ENCODE results near the gene PLOD2.

- TF ChIP-seq FOXJ3 (CRISPR knock-in tag; IDR thresholded peaks at IDR 0.05; ENCODE audit: borderline replicate concordance) (no peak), CTCF (IDR thresholded peaks at IDR 0.05) (no peak), FOXK1 (CRISPR knock-in tag; IDR thresholded peaks at IDR 0.05) (no peak), NFE2L1 (CRISPR knock-in tag; IDR thresholded peaks at IDR 0.05) (no peak), HMGXB4 (CRISPR knock-in tag; IDR thresholded peaks at IDR 0.05) (no peak)
- TF ChIP-seq, protein P1, sequence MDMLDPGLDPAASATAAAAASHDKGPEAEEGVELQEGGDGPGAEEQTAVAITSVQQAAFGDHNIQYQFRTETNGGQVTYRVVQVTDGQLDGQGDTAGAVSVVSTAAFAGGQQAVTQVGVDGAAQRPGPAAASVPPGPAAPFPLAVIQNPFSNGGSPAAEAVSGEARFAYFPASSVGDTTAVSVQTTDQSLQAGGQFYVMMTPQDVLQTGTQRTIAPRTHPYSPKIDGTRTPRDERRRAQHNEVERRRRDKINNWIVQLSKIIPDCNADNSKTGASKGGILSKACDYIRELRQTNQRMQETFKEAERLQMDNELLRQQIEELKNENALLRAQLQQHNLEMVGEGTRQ (CRISPR knock-in tag; IDR thresholded peaks at IDR 0.05), result no peak
- TF ChIP-seq, protein P2, sequence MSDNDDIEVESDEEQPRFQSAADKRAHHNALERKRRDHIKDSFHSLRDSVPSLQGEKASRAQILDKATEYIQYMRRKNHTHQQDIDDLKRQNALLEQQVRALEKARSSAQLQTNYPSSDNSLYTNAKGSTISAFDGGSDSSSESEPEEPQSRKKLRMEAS (CRISPR knock-in tag; IDR thresholded peaks at IDR 0.05), result no peak
Observed at GRCh38 chr3:146152834-146153233, 8.2 kb downstream of the PLOD2 start.
